VCaP (cell line): Measurements from ENCODE around the gene NDUFAF7.
A peak's percentile ranks its signal among the peaks of the same experiment; 100 is the strongest.

Experiments used
- H3K27ac ChIP-seq: fragments of 450-650 bp; 2 replicates; pipeline ENCODE4 v1.5.1; 2017
- TF ChIP-seq, protein P1 (sequence below): fragments of 450-650 bp; conservative IDR thresholded peaks from 2 replicates; pipeline ENCODE4 v1.5.1; 2017; ENCODE audit warnings: mild to moderate bottlenecking, moderate library complexity

Gene NDUFAF7

DNA sequence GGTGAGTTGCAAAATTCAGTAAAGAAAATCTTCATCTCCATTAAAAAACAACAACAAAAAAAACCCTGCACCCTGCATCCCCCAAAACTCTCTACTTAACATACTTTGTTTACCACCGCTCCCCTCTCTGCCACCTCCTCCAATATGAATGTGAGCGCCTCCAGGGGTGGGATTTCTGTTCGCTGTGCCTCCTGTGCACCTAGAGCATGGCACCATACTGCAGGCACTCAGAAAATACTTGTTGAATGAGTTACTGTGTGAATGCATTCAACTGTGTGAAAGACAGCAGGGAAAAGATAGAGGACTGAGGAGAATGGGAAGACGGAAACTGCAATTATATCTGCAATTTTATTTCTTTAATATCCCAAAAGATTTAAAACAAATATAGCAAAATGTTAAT, 4.6 kb upstream of the NDUFAF7 start:
- TF ChIP-seq, protein P1, sequence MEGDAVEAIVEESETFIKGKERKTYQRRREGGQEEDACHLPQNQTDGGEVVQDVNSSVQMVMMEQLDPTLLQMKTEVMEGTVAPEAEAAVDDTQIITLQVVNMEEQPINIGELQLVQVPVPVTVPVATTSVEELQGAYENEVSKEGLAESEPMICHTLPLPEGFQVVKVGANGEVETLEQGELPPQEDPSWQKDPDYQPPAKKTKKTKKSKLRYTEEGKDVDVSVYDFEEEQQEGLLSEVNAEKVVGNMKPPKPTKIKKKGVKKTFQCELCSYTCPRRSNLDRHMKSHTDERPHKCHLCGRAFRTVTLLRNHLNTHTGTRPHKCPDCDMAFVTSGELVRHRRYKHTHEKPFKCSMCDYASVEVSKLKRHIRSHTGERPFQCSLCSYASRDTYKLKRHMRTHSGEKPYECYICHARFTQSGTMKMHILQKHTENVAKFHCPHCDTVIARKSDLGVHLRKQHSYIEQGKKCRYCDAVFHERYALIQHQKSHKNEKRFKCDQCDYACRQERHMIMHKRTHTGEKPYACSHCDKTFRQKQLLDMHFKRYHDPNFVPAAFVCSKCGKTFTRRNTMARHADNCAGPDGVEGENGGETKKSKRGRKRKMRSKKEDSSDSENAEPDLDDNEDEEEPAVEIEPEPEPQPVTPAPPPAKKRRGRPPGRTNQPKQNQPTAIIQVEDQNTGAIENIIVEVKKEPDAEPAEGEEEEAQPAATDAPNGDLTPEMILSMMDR = no peak

DNA sequence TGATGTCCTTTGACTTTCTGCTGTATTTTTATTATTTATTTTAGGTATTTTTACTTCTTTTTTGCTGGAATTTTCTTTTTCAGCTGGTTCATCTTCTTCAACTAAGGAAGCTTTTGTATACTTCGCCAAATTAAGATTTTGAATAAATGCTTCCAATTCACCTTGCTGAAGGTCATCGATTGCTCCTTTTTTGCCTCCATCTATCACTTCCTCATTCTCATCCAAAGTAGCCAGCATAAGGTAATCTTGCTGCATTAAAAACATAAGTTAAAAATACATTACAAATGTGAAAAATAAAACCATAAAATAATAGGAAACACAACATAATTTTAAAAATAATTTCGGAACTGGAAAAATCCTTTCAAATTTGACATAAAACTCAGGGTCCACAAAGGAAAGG, 2.7 kb upstream of the NDUFAF7 start:
- TF ChIP-seq, protein P1 = no peak
- H3K27ac ChIP-seq = no peak overlapping the region

More for the DNA sequence above, 4.6 kb upstream of the NDUFAF7 start:
- H3K27ac ChIP-seq = no peak overlapping the region

DNA sequence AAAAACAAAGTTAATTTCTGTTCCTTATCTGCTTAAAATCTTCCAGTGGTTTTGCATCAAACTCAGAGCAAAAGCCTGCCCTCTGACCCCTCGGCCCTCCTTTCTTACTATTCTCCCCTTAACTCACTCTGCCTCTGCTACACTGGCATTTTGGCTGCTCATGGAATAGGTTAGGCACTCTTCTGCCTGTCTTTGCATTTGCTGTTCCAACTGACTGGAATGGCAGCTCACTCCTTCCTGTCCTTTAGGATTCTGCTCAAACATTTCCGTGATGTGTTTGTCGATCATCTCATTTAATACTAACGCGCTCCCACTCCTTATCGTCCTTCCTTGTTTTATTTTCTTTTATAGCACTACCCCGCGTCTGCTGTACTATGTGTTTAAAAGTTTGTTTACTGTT, 877 bp upstream of the NDUFAF7 start:
- H3K27ac ChIP-seq = peak overlapping the region; percentile 91
- TF ChIP-seq, protein P1 = no peak

DNA sequence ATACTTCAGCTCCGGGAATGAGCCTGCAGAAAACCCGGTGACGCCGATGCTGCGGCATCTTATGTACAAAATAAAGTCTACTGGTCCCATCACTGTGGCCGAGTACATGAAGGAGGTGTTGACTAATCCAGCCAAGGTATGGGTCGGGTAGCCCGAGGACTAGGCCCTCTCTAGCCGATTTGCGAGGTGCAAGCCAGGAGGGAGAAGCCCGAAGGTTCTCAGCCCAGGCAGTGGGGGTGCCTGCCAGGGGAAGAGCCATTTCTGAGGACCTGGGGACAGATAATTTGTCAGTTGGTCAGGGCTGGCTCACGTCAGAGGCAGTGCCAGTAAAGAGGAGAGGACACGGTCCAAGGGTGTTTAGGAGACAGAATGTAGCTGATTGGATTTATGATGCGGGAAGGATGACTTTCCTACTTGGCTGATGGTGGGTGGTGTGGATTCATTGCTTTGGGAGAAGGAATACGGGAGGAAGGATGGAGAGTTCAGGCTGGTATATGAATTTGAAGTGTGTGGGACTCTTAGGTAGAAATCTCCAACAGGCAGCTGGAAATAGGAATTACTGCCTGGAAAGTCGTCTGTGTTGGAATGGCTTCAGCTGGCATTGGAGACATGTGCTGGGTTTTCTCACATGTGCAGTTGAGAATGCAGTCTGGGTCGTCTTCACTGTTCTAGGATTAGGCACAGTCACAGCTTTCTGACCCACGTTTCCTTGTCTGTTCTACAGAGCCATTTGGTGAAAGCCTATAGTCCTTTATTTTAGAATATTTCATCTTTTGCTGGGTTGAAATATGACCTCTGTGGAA, 874 bp downstream of the NDUFAF7 start:
- H3K27ac ChIP-seq = peak overlapping the region; percentile 91
- TF ChIP-seq, protein P1 = no peak

DNA sequence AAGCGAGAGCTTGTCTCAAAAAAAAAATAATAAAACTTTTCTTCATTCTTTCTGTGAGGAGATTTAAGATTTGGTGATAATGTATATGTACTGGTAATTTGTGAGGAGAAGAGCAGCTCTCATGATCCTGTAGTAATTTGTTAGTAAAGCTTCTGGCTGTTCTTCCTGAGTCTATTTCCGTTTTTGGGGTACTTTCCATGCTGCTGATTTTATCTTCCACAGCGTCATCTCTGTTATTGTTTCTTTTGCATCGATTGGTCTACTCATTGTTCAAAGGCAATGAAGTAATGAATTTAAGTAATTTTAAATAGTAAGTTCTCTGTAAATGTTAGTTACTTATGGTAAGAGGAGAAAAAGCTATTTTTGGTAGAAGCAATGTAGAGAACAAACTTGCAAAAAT, 12.0 kb downstream of the NDUFAF7 start:
- TF ChIP-seq, protein P1 = no peak
- no peak overlapping the region for H3K27ac ChIP-seq

DNA sequence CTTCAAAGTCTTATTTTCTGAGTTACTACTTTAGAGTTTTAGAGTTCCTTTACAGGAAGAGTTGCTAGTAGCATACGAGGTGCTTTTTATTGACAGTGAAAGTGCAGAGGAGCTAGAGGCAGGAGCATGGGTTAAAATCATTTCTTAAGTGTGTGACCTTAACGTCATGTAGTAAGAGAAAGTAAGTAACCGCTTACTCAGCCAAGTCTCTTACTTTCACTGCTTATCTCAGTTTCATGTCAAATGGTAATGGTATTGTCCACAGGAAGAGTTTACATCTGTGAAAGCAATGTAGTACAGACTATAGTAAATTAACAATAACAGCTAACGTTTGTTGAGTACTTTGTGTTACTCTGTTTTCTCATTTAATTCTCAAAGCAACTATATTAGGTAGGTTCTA, 12.6 kb downstream of the NDUFAF7 start:
- TF ChIP-seq, protein P1 = no peak
- H3K27ac ChIP-seq = no peak overlapping the region

DNA sequence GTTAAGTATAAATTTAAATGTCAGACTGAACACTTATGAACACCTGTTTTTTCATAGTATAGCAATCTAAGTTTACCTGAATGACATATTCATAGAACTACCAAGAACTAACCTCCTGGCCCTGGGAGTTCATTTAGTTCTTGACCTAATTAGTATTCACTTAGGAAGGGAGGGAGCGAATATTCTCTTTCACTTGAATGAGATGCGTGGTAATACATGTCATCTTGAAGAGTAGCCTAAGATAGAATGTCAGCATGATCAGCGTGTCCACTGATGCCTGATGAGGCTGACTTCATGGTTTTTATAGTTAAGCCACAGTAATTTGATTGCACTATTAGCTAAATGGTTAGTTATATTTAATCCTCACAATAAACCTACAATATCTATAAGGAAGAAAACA, 13.3 kb downstream of the NDUFAF7 start:
- no peak overlapping the region for H3K27ac ChIP-seq
- TF ChIP-seq, protein P1 = no peak
